ENCODE data around the gene SPTBN2. TPM values are rescaled to one million over a fixed set of nuclear protein-coding genes. Genes with fewer than 3 reads are reported as not detected.
A peak's percentile ranks its signal among the peaks of the same experiment; 100 is the strongest.

Gene SPTBN2
- total and polyA plus RNA-seq, 2 donors from 2014 or later = 64.9 to 69.8 TPM

DNA sequence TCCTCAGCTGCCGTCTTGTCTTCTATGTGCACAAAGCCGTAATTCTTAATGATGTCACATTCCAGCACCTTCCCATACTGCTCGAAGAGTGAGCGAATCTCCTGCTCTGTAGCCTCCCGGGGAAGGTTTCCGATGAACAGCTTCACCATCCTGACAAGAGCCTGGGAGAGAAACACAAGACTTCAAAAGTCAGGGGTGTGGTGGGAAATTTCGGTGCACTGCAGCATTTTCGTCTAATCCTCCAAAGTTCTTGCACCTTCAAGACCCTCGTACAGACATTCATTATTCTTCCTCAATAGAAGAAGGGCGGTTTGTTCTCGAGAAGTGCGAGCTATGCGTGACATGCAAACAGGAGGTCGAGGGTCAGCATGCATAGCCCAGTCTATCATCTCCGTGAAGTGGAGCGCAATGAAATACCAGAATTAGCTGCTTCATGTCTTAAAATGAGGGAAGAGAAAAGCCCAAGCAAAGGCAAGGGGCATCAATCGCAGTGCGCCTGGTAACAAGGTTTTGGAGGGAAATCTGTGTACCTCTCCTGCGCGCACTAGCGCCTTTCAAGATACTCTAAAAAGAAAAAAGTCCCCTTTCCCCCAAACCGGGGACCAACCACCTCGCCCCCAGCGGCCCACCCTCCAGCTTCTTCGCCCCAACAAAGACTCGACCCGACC lies 52.0 kb downstream of the SPTBN2 start:
- TF ChIP-seq, protein P1, sequence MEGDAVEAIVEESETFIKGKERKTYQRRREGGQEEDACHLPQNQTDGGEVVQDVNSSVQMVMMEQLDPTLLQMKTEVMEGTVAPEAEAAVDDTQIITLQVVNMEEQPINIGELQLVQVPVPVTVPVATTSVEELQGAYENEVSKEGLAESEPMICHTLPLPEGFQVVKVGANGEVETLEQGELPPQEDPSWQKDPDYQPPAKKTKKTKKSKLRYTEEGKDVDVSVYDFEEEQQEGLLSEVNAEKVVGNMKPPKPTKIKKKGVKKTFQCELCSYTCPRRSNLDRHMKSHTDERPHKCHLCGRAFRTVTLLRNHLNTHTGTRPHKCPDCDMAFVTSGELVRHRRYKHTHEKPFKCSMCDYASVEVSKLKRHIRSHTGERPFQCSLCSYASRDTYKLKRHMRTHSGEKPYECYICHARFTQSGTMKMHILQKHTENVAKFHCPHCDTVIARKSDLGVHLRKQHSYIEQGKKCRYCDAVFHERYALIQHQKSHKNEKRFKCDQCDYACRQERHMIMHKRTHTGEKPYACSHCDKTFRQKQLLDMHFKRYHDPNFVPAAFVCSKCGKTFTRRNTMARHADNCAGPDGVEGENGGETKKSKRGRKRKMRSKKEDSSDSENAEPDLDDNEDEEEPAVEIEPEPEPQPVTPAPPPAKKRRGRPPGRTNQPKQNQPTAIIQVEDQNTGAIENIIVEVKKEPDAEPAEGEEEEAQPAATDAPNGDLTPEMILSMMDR (IDR thresholded peaks at IDR 0.05; ENCODE audit: borderline replicate concordance, extremely low read depth, insufficient read depth) = no peak
- Histone ChIP-seq H3K36me3 (ENCODE audit: control insufficient read depth in 2 of 3, insufficient read depth in 3 of 3, low read length in 3 of 3) (peaks cover 0 to 2% (median 0%) of the 10 kb centered on the region in 3 donors), H3K9ac (ENCODE audit: low read length in 3 of 3) (peak overlapping the region; percentile 47 to 92 (median 71)), H3K9me3 (ENCODE audit: control insufficient read depth in 2 of 3, insufficient read depth in 1 of 3, low read length in 3 of 3) (no peaks in the 10 kb centered on the region), H3K27me3 (ENCODE audit: control insufficient read depth, insufficient read depth, low read length) (no peaks in the 10 kb centered on the region), H3K4me3 (ENCODE audit: low read length in 3 of 3) (peak overlapping the region; percentile 81 to 98 (median 90)), H3K4me1 (ENCODE audit: control insufficient read depth in 2 of 3, insufficient read depth in 2 of 3, low read depth in 1 of 3, low read length in 3 of 3) (peaks cover 3 to 18% (median 15%) of the 10 kb centered on the region in 3 donors), H3K27ac (ENCODE audit: low read depth in 2 of 2, low read length in 2 of 2) (peak overlapping the region; percentile 90 to 96)
- DNase-seq (no peak), FAIRE-seq (no peak)
- intact Hi-C loops (cut with DNase I) = no loop called here

DNA sequence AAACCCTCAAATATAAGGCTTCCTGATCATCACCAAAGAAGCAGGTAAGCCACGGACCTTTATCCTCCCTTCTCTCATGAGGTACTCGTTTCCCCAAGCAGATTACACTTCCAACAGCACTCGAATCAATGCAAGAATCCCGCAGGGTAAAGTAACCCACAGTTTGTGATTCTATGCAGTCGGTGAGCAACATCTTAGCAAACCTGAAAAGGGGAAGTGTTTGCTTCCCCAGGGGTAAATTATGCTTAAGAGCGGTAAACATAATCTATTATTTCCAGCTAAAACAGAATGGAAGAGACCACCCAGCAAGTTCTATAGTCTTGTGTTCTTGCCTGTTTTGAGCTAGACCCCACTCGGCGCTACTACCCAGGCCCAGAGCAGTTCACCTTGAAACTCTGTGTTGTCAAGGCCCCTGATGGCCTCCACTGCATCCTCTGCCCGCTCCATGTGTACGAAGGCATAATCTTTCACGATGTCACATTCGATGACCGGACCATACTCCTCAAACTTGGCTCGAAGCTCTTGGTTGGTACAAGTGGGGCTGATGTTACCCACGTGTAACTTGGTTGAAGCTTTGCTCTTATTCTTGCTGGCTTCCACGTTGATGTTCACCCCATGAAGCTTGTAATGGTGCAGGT lies 52.6 kb downstream of the SPTBN2 start:
- DNase-seq = no peak
- intact Hi-C loops (cut with DNase I) = no loop called here

DNA sequence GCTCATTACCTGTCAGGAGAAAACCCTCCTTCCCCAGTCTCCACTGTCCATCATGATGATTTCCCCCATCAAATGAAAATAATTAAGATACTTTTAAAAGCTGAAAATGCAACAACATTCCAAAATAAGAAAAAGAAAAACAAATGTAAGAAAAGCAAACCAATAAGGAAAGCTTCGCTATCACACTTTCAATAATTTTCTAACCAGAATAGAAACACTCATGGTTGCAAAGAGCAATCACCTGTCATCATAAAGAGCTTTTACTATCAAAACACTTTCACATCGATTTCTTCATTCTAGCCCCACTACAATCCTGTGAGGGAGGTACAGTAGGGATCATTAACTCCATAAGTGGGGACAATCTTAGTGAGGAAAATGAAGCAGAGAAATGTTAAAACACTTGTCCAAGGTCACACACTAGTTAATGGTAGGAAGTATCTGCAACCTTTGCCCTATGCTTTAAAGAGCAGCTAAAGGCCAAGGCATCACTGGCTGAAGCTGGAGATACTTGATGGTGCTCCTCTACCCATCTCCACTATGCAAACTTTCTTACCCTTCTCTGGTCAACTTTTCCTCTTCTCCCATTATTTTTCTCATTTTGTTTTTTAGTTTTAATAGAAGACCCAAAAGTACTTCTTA lies 53.9 kb downstream of the SPTBN2 start:
- H3K4me3 ChIP-seq (ENCODE audit: low read length in 3 of 3) = peak overlapping the region in 1 of 3 donors; percentile 7
- intact Hi-C loops (cut with DNase I) = no loop called here

More for the DNA sequence above, 52.6 kb downstream of the SPTBN2 start:
- Histone ChIP-seq H3K27me3 (ENCODE audit: control insufficient read depth, insufficient read depth, low read length) (no peaks in the 10 kb centered on the region), H3K4me3 (ENCODE audit: low read length in 3 of 3) (peak overlapping the region; percentile 81 to 98 (median 90)), H3K4me1 (ENCODE audit: control insufficient read depth in 2 of 3, insufficient read depth in 2 of 3, low read depth in 1 of 3, low read length in 3 of 3) (peaks cover 3 to 18% (median 15%) of the 10 kb centered on the region in 3 donors), H3K36me3 (ENCODE audit: control insufficient read depth in 2 of 3, insufficient read depth in 3 of 3, low read length in 3 of 3) (peaks cover 0 to 2% (median 0%) of the 10 kb centered on the region in 3 donors), H3K9me3 (ENCODE audit: control insufficient read depth in 2 of 3, insufficient read depth in 1 of 3, low read length in 3 of 3) (no peaks in the 10 kb centered on the region), H3K9ac (ENCODE audit: low read length in 3 of 3) (peak overlapping the region in 1 of 3 donors; percentile 7), H3K27ac (ENCODE audit: low read depth in 2 of 2, low read length in 2 of 2) (no peak overlapping the region)
- no peak for FAIRE-seq
- TF ChIP-seq, protein P1 (IDR thresholded peaks at IDR 0.05; ENCODE audit: borderline replicate concordance, extremely low read depth, insufficient read depth) = no peak

More for the DNA sequence above, 53.9 kb downstream of the SPTBN2 start:
- TF ChIP-seq, protein P1 (IDR thresholded peaks at IDR 0.05; ENCODE audit: borderline replicate concordance, extremely low read depth, insufficient read depth) = no peak
- Histone ChIP-seq H3K9ac (ENCODE audit: low read length in 3 of 3) (no peak overlapping the region), H3K27me3 (ENCODE audit: control insufficient read depth, insufficient read depth, low read length) (no peaks in the 10 kb centered on the region), H3K4me1 (ENCODE audit: control insufficient read depth in 2 of 3, insufficient read depth in 2 of 3, low read depth in 1 of 3, low read length in 3 of 3) (peaks cover 3 to 18% (median 15%) of the 10 kb centered on the region in 3 donors), H3K9me3 (ENCODE audit: control insufficient read depth in 2 of 3, insufficient read depth in 1 of 3, low read length in 3 of 3) (no peaks in the 10 kb centered on the region), H3K36me3 (ENCODE audit: control insufficient read depth in 2 of 3, insufficient read depth in 3 of 3, low read length in 3 of 3) (peaks cover 0 to 4% (median 2%) of the 10 kb centered on the region in 3 donors), H3K27ac (ENCODE audit: low read depth in 2 of 2, low read length in 2 of 2) (no peak overlapping the region)
- DNase-seq = no peak
- no peak for FAIRE-seq
